ENCODE data around the gene LRMDA.

DNA sequence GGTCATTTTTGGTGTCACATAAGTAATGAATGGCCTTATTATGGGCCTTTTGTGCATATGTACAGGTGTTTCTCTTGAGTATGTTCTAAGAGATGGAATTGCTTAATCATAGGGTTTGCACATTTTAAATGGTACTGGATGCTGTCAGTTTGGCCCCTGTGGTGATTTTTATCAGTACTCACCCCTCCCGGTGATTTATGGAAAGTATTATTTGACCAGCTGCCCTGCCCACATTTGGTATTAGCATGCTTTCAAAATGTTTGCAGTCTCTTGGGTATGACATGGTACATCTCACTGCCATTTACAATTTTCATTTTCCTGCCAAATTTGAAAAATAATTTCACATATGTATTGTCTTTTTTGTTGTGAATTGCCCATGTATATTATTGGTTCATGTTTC, 427.7 kb downstream of the LRMDA start:
- TF ChIP-seq ZNF549 (tag by site-specific recombination; IDR thresholded peaks at IDR 0.05) (no peak), ZNF37A (tag by site-specific recombination; IDR thresholded peaks at IDR 0.05) (no peak)
- TF ChIP-seq, protein P1, sequence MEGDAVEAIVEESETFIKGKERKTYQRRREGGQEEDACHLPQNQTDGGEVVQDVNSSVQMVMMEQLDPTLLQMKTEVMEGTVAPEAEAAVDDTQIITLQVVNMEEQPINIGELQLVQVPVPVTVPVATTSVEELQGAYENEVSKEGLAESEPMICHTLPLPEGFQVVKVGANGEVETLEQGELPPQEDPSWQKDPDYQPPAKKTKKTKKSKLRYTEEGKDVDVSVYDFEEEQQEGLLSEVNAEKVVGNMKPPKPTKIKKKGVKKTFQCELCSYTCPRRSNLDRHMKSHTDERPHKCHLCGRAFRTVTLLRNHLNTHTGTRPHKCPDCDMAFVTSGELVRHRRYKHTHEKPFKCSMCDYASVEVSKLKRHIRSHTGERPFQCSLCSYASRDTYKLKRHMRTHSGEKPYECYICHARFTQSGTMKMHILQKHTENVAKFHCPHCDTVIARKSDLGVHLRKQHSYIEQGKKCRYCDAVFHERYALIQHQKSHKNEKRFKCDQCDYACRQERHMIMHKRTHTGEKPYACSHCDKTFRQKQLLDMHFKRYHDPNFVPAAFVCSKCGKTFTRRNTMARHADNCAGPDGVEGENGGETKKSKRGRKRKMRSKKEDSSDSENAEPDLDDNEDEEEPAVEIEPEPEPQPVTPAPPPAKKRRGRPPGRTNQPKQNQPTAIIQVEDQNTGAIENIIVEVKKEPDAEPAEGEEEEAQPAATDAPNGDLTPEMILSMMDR (tag by site-specific recombination; IDR thresholded peaks at IDR 0.05): no peak
